ENCODE measurements around the gene TNIK. TPM values are rescaled to one million over a fixed set of nuclear protein-coding genes. Genes with fewer than 3 reads are reported as not detected.
A peak's percentile ranks its signal among the peaks of the same experiment; 100 is the strongest.

Gene TNIK
- polyA plus RNA-seq, 1 of the 3 experiments (the other 2 are of a cell fraction): 19.4 TPM

DNA sequence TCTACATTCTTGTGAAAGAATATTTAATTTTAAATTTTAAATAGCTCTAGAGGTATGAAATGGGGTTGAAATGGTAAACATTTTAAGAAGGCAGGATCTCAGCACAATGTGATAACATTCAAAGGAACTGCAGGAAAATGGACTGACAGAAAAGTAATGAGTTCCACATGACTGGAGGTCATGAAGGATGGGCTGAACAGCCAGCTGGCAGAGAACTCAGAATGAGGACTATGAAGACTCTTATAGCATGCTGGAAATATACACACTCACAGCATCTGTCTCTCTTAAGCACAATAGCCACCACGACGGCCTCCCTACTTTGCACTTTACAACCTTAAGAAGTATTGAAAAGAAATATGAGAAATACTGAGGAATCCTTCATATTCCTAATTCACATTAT is 94.7 kb downstream of the TNIK start:
- Histone ChIP-seq H3K4me3 (ENCODE audit: low read depth in 2 of 2, low read length in 1 of 2) (no peak overlapping the region), H3K9me3 (no peaks in the 10 kb centered on the region), H3K27me3 (ENCODE audit: insufficient read depth) (no peaks in the 10 kb centered on the region), H3K9ac (no peak overlapping the region), H3K9me2 (no peaks in the 10 kb centered on the region), H3K4me2 (no peak overlapping the region), H3K36me3 (replicated peaks in 1 of 2; ENCODE audit: control insufficient read depth in 1 of 2, insufficient read depth in 2 of 2, low read length in 1 of 2) (peaks cover 0 to 13% of the 10 kb centered on the region in 2 experiments), H4K20me1 (ENCODE audit: insufficient read depth) (no peaks in the 10 kb centered on the region), H3K4me1 (ENCODE audit: control insufficient read depth in 1 of 2, insufficient read depth in 2 of 2, low read depth in 1 of 2, low read length in 1 of 2) (peaks cover 5 to 13% of the 10 kb centered on the region in 2 experiments; a peak in 3 of 4 replicates), H3K79me2 (ENCODE audit: insufficient read depth) (peaks cover 50% of the 10 kb centered on the region), H3K27ac (ENCODE audit: low read depth in 2 of 2, low read length in 1 of 2) (no peak overlapping the region), H3F3A (replicated peaks; ENCODE audit: insufficient read depth) (no peaks in the 10 kb centered on the region), H2AFZ (ENCODE audit: low read depth) (no peak overlapping the region)
- no peak for TF ChIP-seq TEAD4 (IDR thresholded peaks at IDR 0.05; ENCODE audit: borderline replicate concordance, insufficient read depth)
- TF ChIP-seq NFIC (IDR thresholded peaks at IDR 0.05; ENCODE audit: borderline replicate concordance): no peak
- TF ChIP-seq TCF12 (IDR thresholded peaks at IDR 0.05): peak; percentile 39; the same call in 1 of the 2 replicates
- no peak for TF ChIP-seq FOXM1 (IDR thresholded peaks at IDR 0.05; ENCODE audit: low read depth)
- TF ChIP-seq, protein P1, sequence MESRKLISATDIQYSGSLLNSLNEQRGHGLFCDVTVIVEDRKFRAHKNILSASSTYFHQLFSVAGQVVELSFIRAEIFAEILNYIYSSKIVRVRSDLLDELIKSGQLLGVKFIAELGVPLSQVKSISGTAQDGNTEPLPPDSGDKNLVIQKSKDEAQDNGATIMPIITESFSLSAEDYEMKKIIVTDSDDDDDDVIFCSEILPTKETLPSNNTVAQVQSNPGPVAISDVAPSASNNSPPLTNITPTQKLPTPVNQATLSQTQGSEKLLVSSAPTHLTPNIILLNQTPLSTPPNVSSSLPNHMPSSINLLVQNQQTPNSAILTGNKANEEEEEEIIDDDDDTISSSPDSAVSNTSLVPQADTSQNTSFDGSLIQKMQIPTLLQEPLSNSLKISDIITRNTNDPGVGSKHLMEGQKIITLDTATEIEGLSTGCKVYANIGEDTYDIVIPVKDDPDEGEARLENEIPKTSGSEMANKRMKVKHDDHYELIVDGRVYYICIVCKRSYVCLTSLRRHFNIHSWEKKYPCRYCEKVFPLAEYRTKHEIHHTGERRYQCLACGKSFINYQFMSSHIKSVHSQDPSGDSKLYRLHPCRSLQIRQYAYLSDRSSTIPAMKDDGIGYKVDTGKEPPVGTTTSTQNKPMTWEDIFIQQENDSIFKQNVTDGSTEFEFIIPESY (IDR thresholded peaks at IDR 0.05; ENCODE audit: borderline replicate concordance, low read depth): no peak
- ChIA-PET CTCF (no interaction called here), POLR2A (no interaction called here)
- DNase-seq: no peak
- 92% methylated on average over 2 of the region's 2 CpGs for WGBS (ENCODE audit: low lambda C conversion rate)

DNA sequence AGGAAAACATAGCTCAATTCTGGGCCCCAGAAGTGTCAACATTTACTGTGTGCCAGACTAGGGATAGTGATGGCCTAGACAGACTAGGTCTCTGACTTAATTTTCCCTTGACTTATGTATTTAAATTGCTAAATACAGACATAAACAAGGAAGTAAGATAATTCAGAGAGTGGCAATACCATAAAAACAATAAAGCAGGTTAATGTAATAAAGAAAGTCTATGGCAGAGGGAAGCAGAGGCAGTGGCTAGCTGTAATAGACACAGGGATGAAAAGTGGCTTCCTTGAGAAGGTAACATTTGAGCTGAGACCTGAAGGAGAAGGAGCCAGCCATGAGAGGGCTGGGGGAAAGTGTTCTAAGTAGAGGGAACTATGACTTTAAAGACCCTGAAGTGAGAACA is 95.7 kb downstream of the TNIK start:
- Histone ChIP-seq H2AFZ (ENCODE audit: low read depth) (no peak overlapping the region), H3K9me3 (no peaks in the 10 kb centered on the region), H3K79me2 (ENCODE audit: insufficient read depth) (peaks cover 51% of the 10 kb centered on the region), H3K27ac (ENCODE audit: low read depth in 2 of 2, low read length in 1 of 2) (no peak overlapping the region), H3F3A (replicated peaks; ENCODE audit: insufficient read depth) (no peaks in the 10 kb centered on the region), H4K20me1 (ENCODE audit: insufficient read depth) (no peaks in the 10 kb centered on the region), H3K9me2 (no peaks in the 10 kb centered on the region), H3K27me3 (ENCODE audit: insufficient read depth) (no peaks in the 10 kb centered on the region), H3K9ac (no peak overlapping the region), H3K4me2 (no peak overlapping the region), H3K36me3 (replicated peaks in 1 of 2; ENCODE audit: control insufficient read depth in 1 of 2, insufficient read depth in 2 of 2, low read length in 1 of 2) (peaks cover 0 to 12% of the 10 kb centered on the region in 2 experiments), H3K4me1 (ENCODE audit: control insufficient read depth in 1 of 2, insufficient read depth in 2 of 2, low read depth in 1 of 2, low read length in 1 of 2) (peaks cover 5 to 13% of the 10 kb centered on the region in 2 experiments; a peak in 3 of 4 replicates), H3K4me3 (ENCODE audit: low read depth in 2 of 2, low read length in 1 of 2) (no peak overlapping the region)
- CTCF ChIA-PET: interaction anchor here (1.3 kb wide), 1 partner anchor 202 kb away, joined by 4 read pairs; no protein-coding TSS in a partner anchor
- POLR2A ChIA-PET: no interaction called here
- TF ChIP-seq FOXJ3 (CRISPR knock-in tag; IDR thresholded peaks at IDR 0.05) (no peak), TAF1 (IDR thresholded peaks at IDR 0.05; ENCODE audit: borderline replicate concordance, low read depth, low read length) (no peak)
- no peak for DNase-seq

DNA sequence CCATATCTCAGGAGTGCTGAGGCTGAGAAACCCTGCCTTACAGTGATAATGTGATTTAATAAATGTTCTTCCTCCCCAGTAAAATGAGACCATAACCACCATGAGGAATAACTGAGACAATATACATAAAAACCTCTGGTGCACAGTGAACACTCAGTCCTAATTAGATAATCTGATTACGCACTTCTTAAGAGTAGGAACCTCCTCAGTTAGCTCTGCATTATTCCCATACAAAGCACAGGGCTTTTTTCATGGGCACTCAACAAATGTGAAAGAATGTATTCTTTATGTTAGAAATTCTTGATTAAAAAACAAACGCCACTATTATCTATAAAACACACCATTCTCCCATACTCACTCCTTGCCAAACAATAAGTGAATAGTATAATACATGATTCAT is 97.0 kb downstream of the TNIK start:
- Histone ChIP-seq H3K36me3 (replicated peaks in 1 of 2; ENCODE audit: control insufficient read depth in 1 of 2, insufficient read depth in 2 of 2, low read length in 1 of 2) (no peaks in the 10 kb centered on the region), H3K27me3 (ENCODE audit: insufficient read depth) (no peaks in the 10 kb centered on the region), H3K9ac (no peak overlapping the region), H3K9me2 (no peaks in the 10 kb centered on the region), H4K20me1 (ENCODE audit: insufficient read depth) (no peaks in the 10 kb centered on the region), H3K4me1 (ENCODE audit: control insufficient read depth in 1 of 2, insufficient read depth in 2 of 2, low read depth in 1 of 2, low read length in 1 of 2) (peaks cover 5 to 13% of the 10 kb centered on the region in 2 experiments; a peak in 3 of 4 replicates), H3F3A (replicated peaks; ENCODE audit: insufficient read depth) (no peaks in the 10 kb centered on the region), H3K27ac (ENCODE audit: low read depth in 2 of 2, low read length in 1 of 2) (peak overlapping the region in 1 of 2 experiments; percentile 64; a peak in 2 of 4 replicates), H3K4me3 (ENCODE audit: low read depth in 2 of 2, low read length in 1 of 2) (no peak overlapping the region), H3K79me2 (ENCODE audit: insufficient read depth) (peaks cover 55% of the 10 kb centered on the region), H3K9me3 (no peaks in the 10 kb centered on the region), H2AFZ (ENCODE audit: low read depth) (no peak overlapping the region), H3K4me2 (no peak overlapping the region)
- ChIA-PET CTCF (interaction anchor here (1.3 to 1.5 kb wide), 2 partner anchors 9 to 203 kb away, joined by 4 to 5 read pairs; no protein-coding TSS in a partner anchor), POLR2A (no interaction called here)
- DNase-seq: no peak
- TF ChIP-seq TAF1 (IDR thresholded peaks at IDR 0.05; ENCODE audit: borderline replicate concordance, low read depth, low read length) (no peak), TEAD4 (IDR thresholded peaks at IDR 0.05; ENCODE audit: borderline replicate concordance, insufficient read depth) (no peak), NFIC (IDR thresholded peaks at IDR 0.05; ENCODE audit: borderline replicate concordance) (no peak), MXI1 (IDR thresholded peaks at IDR 0.05; ENCODE audit: low read depth, low read length) (no peak), JUND (IDR thresholded peaks at IDR 0.05) (no peak), SMC3 (IDR thresholded peaks at IDR 0.05; ENCODE audit: low read depth, low read length) (no peak)
- TF ChIP-seq, protein P1 (IDR thresholded peaks at IDR 0.05; ENCODE audit: borderline replicate concordance, low read depth): no peak
- 98% methylated on average over 2 of the region's 2 CpGs for WGBS (ENCODE audit: low lambda C conversion rate)
